Measurements from ENCODE around the gene LPCAT3. TPM values are rescaled to one million over a fixed set of nuclear protein-coding genes. Genes with fewer than 3 reads are reported as not detected.

Gene LPCAT3
- total RNA-seq, 4 donors from 2014 or later, result 41.7 to 58.2 (median 47.9) TPM

DNA sequence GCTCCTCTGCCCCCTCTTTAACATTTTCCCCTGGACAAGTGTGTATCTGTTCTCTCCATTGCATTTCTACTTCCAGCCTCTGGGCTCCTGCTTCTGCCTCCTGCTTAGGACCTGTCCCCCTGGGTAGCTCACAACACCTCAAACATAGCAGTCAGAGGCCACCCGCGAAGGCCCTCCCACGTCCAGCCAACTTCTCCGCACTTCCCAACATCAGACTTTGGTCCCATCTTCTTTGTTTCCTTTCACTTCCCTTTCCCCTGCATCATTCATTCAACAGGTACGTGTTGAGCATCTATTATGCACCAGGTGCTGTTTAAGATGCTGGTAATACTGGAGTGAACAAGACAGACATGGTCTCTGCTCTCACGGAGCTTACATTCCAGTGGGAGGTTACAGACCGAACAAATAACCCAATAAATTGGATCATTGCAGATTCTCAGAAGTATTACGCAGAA lies 71.3 kb downstream of the LPCAT3 start:
- no peak for ATAC-seq (ENCODE audit: low FRiP score)
- TF ChIP-seq, protein P1, sequence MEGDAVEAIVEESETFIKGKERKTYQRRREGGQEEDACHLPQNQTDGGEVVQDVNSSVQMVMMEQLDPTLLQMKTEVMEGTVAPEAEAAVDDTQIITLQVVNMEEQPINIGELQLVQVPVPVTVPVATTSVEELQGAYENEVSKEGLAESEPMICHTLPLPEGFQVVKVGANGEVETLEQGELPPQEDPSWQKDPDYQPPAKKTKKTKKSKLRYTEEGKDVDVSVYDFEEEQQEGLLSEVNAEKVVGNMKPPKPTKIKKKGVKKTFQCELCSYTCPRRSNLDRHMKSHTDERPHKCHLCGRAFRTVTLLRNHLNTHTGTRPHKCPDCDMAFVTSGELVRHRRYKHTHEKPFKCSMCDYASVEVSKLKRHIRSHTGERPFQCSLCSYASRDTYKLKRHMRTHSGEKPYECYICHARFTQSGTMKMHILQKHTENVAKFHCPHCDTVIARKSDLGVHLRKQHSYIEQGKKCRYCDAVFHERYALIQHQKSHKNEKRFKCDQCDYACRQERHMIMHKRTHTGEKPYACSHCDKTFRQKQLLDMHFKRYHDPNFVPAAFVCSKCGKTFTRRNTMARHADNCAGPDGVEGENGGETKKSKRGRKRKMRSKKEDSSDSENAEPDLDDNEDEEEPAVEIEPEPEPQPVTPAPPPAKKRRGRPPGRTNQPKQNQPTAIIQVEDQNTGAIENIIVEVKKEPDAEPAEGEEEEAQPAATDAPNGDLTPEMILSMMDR (IDR thresholded peaks at IDR 0.05), result no peak
- DNase-seq (ENCODE audit: low spot score), result no peak

DNA sequence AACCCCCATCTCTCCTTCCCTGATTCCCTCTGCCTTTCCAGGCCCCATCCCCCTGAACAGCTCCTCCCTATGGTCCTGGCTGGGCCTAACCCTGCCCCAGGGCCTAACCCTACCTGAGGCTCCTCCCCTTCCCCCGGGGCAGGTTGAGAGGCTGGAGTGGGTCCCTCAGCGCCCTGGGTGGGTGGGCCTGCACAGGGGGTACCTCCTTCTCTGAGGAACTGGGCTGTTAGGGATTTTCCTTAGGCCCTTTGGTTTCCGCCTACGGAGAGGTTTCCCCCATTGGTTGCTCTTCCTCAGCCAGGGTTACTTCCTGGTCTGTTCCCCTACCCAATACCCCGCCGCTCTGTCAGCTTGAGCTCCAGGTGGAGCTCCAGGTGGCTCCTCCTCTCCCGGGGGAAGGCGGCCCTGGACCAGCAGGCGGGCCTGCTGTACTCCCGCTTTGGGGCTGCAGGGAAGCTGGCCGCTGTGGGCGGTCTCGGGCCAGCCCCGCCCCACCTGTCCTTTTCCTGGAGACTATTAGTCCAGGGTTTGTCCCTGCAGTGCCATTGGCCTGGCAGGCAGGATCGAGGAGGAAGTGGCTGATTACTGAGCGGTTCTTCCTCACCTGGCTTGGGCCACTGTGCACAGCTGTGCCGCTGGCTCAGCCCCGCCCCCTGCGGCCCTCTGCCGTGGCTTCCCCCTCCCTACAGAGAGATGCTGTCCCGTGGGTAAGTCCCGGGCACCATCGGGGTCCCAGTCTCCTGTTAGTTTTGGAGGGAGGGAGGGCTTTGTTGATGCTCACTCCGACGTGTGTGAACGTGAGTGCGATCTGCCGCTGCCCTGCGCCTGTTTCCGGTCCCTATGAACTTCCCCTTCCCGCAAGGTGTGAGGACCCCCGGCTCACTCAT lies 72.0 kb downstream of the LPCAT3 start:
- TF ChIP-seq, protein P1 (IDR thresholded peaks at IDR 0.05), result no peak
- peak; percentile 57 for ATAC-seq (ENCODE audit: low FRiP score)
- DNase-seq (ENCODE audit: low spot score), result no peak

DNA sequence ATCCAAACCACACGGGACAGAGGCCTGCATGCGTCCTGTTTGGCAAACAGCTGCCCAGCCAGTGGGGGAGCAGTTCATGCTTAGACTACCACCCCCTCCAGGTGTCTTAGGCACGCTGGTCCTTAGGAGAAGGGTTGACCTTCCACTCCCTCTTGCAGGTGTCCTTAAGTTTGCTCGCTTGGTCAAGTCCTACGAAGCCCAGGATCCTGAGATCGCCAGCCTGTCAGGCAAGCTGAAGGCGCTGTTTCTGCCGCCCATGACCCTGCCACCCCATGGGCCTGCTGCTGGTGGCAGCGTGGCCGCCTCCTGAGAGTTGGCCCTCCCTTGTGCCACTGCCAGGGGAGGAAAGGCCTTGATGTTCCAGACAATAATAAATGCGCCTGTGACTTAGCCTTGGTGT lies 72.7 kb downstream of the LPCAT3 start:
- no peak for ATAC-seq (ENCODE audit: low FRiP score)
- TF ChIP-seq, protein P1 (IDR thresholded peaks at IDR 0.05), result no peak

DNA sequence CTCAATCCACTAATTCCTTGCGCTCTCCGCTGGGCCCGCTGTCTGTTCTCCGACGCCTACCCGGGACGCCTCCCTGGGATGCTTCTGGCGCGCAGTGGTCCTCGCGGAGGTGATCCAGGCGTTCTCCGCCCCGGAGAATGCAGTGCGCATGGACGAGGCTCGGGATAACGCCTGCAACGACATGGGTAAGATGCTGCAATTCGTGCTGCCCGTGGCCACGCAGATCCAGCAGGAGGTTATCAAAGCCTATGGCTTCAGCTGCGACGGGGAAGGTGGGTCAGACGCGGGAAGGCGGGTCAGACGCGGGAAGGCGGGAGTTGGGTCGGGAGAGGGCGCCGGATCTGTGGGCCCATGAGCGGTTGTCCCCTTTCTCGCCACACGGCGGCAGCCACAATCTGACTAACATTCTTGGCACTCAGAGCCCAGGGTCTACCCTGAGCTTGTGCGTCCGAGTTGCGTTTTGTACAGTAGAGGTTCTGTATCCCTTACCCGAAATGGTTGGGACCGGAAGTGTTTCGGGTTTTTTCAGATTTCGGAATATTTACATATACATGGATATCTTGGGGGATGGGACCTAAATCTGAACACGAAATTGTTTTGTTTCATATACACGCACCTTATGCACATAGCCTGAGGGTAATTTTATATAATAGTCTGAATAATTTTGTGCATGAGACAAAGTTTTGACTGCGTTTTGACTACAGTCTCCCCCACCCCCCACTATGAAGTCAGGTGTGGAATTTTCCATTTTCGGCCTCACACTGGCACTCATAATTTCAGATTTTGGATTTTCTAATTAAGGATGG lies 73.7 kb downstream of the LPCAT3 start:
- TF ChIP-seq, protein P1 (IDR thresholded peaks at IDR 0.05), result peak in 2 of 3 donors; percentile 23 to 42
- ATAC-seq (ENCODE audit: low FRiP score), result peak; percentile 65

More for the DNA sequence above, 72.7 kb downstream of the LPCAT3 start:
- DNase-seq (ENCODE audit: low spot score), result no peak

DNA sequence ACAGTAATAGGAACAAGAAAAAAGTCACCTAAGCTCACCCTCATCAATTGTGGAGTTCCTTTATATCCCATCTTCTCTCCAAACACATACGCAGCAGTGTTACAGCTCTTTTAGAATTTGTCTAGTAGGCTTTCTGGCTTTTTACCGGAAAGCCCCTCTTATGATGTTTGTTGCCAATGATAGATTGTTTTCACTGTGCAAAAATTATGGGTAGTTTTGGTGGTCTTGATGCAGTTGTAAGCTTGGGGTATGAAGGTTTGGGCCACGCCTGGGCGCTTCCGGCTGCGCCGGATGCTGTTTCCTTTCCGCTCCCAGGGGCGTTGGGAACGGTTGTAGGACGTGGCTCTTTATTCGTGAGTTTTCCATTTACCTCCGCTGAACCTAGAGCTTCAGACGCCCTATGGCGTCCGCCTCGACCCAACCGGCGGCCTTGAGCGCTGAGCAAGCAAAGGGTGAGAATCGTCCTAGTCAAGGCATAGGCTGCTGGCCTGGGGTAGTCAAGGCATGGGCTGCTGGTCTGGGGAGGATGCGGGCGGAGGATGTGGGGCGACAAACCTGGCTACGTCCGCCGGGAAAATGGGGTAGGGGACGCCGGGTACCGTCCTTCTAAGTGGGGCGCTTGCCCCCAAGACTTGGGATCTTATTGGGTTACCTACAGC lies 74.4 kb downstream of the LPCAT3 start, which contains the start of the genes C12orf57 and RNU7-1:
Gene C12orf57, plus strand, starts transcription at position 301 of the 659 bp plus-strand sequence. Its CDS starts 100 bp downstream, at position 401.
Gene RNU7-1, plus strand, starts transcription at position 95 of the 659 bp plus-strand sequence.
- ATAC-seq (ENCODE audit: low FRiP score), result peak; percentile 51
- no peak for DNase-seq (ENCODE audit: low spot score)
- TF ChIP-seq, protein P1 (IDR thresholded peaks at IDR 0.05), result no peak

More for the DNA sequence above, 73.7 kb downstream of the LPCAT3 start:
- peak; percentile 74 for DNase-seq (ENCODE audit: low spot score)

DNA sequence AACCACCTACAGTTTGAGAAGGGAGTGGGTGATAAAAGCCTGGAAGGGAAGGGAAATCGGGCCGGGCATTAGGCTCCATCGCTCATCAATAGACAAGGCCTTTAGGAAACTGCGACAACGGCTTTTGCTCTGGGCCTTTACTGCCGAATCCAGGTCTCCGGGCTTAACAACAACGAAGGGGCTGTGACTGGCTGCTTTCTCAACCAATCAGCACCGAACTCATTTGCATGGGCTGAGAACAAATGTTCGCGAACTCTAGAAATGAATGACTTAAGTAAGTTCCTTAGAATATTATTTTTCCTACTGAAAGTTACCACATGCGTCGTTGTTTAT lies 74.9 kb downstream of the LPCAT3 start:
- ATAC-seq (ENCODE audit: low FRiP score), result peak; percentile 37

More for the DNA sequence above, 74.9 kb downstream of the LPCAT3 start:
- TF ChIP-seq, protein P1 (IDR thresholded peaks at IDR 0.05), result no peak
- no peak for DNase-seq (ENCODE audit: low spot score)

All from omental fat pad (tissue), 4 donors.